SJCRH30 (cell line): Measurements from ENCODE around the gene CACNB4. TPM values are rescaled to one million over a fixed set of nuclear protein-coding genes. Genes with fewer than 3 reads are reported as not detected.
"Not testable (repeated sequence)": the region's sequence is repeated elsewhere in the genome, so short reads cannot be mapped to it uniquely, and the experiment has no call there.

Source experiments
- DNase-seq, 2 experiments: peaks; one replicate each; pipeline ENCODE4 v3.0.0-alpha.2; 2015 to 2020
- H3K27ac ChIP-seq: fragments of 250-450 bp; sonication (Bioruptor Pico); 2 replicates; pipeline ENCODE4 v1.5.1; 2020; ENCODE audit warnings: mild to moderate bottlenecking, moderate library complexity
- H3K27me3 ChIP-seq: fragments of 250-450 bp; sonication (Bioruptor Pico); 2 replicates; pipeline ENCODE4 v1.5.1; 2020; ENCODE audit warnings: mild to moderate bottlenecking, moderate library complexity
- H3K36me3 ChIP-seq: fragments of 250-450 bp; sonication (Bioruptor Pico); 2 replicates; pipeline ENCODE4 v1.5.1; 2020; ENCODE audit warnings: mild to moderate bottlenecking, moderate library complexity
- H3K4me1 ChIP-seq: fragments of 250-450 bp; sonication (Bioruptor Pico); 2 replicates; pipeline ENCODE4 v1.5.1; 2020; ENCODE audit warnings: mild to moderate bottlenecking, moderate library complexity
- H3K4me3 ChIP-seq: fragments of 250-450 bp; sonication (Bioruptor Pico); 2 replicates; pipeline ENCODE4 v1.5.1; 2020; ENCODE audit warnings: mild to moderate bottlenecking, moderate library complexity
- H3K9me3 ChIP-seq: fragments of 250-450 bp; sonication (Bioruptor Pico); replicated peaks from 2 replicates; pipeline ENCODE4 v1.5.1; 2020; ENCODE audit warnings: mild to moderate bottlenecking, moderate library complexity
- total RNA-seq: library from RNA; depleted of rRNA; stranded (reverse); fragments of >200 nt; shearing (Covaris generic); gene quantifications from 2 replicates; pipeline ENCODE4 v1.2.3, GENCODE V29; 2014

The CACNB4 gene
- total RNA-seq, 1 experiment from 2014 or later: 2.2 TPM

DNA sequence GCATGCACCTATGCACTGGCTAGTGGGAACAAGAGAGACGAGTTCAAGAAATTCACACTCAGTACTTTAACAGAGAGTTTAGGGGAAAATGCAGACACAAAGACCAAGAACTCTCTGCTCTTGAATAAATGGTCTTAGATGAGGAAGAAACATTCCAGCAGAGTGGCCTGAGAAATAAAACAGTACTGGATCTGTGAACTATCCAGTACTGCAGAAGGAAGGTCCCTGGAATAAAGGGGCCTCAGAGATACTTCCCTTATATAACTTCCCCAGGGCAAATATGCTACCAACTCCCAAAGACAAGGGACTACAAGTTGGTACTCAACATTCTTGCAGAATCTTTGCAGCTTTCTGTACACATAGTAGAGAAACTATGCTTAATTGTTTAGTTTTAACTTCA, 199.7 kb downstream of the CACNB4 start:
- Histone ChIP-seq H3K27me3 (no peaks in the 10 kb centered on the region), H3K27ac (no peak overlapping the region), H3K4me1 (no peaks in the 10 kb centered on the region), H3K9me3 (peaks cover 8% of the 10 kb centered on the region), H3K36me3 (no peaks in the 10 kb centered on the region), H3K4me3 (no peak overlapping the region)
- DNase-seq: no peak

DNA sequence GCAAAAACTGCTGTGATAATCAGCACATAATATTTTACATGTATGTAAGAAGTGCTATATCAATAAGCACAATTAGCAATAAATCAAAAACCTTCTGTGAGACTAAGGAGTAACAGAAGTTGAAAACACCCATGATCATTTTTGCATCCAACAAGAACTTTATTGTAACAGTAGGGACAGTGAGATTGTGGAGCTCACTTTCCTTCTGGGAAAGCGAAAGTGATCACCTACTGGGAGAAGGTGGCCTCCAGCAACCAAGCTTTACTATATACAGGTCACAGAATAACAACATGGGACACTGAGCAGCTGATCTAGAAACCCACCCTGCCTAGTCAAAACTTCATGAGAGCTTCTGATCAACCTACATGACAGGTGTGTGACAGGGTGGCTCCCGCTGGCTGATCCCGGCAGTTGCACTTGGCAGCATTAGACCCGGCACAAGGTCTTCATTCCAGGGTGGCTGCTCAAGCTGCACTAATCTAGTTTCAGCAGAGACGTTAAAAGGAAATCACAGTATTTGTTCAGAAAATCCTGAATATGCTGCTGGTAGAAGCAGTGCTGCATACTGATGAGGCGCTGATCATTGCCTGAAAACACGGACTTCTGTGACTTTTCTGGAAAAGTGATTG, 207.2 kb downstream of the CACNB4 start:
- Histone ChIP-seq H3K4me3 (no peak overlapping the region), H3K27me3 (no peaks in the 10 kb centered on the region), H3K9me3 (peaks cover 8% of the 10 kb centered on the region), H3K27ac (no peak overlapping the region), H3K4me1 (0 out of 2 replicates have a peak, but pooled peaks cover under 1% of the 10 kb centered on the region), H3K36me3 (no peaks in the 10 kb centered on the region)
- DNase-seq: no peak

DNA sequence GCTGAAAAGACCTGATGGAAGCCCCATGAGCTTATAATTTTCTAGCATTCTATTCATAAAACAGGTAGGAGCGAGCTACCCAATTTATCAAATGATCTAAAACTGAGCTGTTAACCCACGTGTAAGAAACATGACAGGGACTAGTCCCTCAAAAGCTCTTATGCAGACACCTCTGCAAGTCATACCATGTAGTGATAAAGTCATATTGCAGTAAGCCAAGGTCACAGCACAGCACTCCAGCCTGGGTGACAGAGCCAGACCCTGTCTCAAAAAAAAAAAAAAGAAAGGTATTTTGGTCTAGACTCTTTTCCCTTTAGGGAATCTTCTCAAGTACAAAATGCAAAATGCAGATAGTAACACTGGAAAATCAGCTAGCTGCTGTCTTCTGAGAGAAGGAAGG, 211.7 kb downstream of the CACNB4 start:
- Histone ChIP-seq H3K4me1 (0 out of 2 replicates have a peak, but pooled peaks cover 5% of the 10 kb centered on the region), H3K27me3 (no peaks in the 10 kb centered on the region), H3K27ac (no peak overlapping the region), H3K9me3 (no peaks in the 10 kb centered on the region), H3K36me3 (no peaks in the 10 kb centered on the region), H3K4me3 (no peak overlapping the region)
- DNase-seq: no peak

DNA sequence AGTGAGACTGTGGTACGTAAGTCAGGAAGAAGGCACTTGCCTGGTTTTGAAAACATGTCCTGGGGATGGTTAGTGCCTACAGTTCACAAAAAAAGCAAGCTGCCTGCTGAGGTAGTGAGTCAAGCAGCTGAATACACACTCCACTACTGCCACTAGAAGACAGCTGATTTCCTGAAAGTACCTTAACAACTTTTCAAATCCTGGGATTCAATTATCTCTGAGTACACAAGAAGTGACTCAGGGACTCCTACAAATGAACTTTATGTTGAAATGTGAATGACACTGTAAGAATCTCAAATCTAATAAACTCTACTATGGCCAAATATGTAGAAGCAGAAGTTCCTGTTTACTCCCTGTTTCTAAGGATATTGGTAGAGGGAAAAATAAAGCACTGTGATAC, 212.6 kb downstream of the CACNB4 start:
- Histone ChIP-seq H3K36me3 (no peaks in the 10 kb centered on the region), H3K9me3 (no peaks in the 10 kb centered on the region), H3K4me1 (0 out of 2 replicates have a peak, but pooled peaks cover 5% of the 10 kb centered on the region), H3K27me3 (no peaks in the 10 kb centered on the region), H3K27ac (no peak overlapping the region), H3K4me3 (no peak overlapping the region)
- peak in 1 of 2 experiments; percentile 27 for DNase-seq

DNA sequence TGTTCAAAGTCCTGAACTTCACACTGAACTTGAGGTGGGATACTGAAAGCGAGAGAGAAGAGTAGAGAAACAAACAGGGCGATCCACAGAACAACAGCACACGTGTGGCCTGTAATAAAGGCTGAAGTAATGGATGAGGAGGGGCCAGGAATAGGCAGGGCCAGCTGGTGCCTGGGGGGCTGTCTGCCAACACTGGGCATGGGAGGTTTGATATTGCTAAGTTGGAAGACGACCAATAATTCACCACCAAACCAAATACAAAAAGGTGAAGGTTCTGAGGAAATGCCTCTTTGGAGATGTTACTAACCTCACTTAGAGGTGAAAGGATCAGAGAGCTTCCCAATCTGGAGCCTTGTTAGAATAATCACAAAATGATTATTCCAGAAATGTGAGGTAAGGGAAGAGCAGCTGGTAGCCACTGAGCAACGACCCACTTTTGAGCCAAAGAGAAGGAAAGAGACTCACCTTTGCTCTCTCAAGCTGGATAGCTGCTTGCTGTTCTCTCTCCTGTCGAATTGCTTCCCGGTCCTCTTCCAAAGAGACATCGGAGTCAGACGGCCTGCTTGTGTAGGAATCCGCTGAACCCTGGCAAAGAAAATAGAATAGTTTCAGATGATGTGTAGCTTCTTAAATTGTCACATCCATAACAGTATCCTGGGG, 215.9 kb downstream of the CACNB4 start:
- Histone ChIP-seq H3K36me3 (no peaks in the 10 kb centered on the region), H3K4me1 (peaks cover 13% of the 10 kb centered on the region; the same call in 1 of the 2 replicates), H3K27me3 (no peaks in the 10 kb centered on the region), H3K4me3 (no peak overlapping the region), H3K9me3 (no peaks in the 10 kb centered on the region), H3K27ac (no peak overlapping the region)
- DNase-seq: no peak

DNA sequence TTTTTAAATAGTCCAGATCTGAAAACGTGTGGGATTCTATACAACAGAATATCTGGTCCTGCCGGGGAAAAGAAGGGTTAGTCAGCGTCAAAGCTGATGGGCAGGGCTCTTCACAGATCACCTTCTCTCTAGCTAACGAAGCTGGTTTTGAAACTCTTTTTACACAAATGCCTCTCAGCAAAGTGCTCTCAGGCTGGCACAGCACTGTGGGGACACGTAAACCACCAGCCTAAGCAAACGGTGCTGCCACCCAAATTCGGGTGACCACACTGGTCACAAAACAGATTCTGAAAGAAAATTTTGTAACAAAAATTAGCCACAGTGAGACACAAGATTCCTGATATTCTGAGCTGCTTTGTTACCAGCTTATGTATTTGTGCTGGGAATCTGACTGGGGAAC, 217.5 kb downstream of the CACNB4 start:
- no peak overlapping the region for H3K27ac ChIP-seq
- H3K4me3 ChIP-seq: no peak overlapping the region
- no peaks in the 10 kb centered on the region for H3K36me3 ChIP-seq
- DNase-seq: no peak
- no peaks in the 10 kb centered on the region for H3K27me3 ChIP-seq
- H3K4me1 ChIP-seq: peaks cover 9% of the 10 kb centered on the region; the same call in 1 of the 2 replicates
- H3K9me3 ChIP-seq: no peaks in the 10 kb centered on the region

DNA sequence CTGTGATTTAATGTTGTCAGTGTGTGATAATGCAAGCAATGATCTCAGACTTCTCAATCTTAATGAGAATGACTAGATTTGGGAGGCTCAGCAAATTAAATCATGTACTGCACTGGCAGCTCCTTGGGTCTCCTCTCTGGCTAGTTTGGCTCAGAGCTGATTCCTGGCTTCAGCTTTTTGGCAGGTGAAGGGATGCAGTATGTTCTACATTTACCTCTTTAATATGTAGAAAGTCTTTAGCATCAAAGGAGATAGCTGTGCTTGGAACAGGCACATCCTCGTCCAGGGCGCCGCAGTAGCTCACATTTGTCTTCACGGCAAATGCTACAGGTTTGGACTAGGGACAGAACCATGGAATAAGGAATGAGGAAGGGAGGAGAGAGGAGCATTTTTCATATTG, 218.3 kb downstream of the CACNB4 start:
- H3K9me3 ChIP-seq: no peaks in the 10 kb centered on the region
- H3K36me3 ChIP-seq: no peaks in the 10 kb centered on the region
- peaks cover 8% of the 10 kb centered on the region; the same call in 1 of the 2 replicates for H3K4me1 ChIP-seq
- no peak for DNase-seq
- H3K27ac ChIP-seq: no peak overlapping the region
- H3K27me3 ChIP-seq: no peaks in the 10 kb centered on the region
- no peak overlapping the region for H3K4me3 ChIP-seq

DNA sequence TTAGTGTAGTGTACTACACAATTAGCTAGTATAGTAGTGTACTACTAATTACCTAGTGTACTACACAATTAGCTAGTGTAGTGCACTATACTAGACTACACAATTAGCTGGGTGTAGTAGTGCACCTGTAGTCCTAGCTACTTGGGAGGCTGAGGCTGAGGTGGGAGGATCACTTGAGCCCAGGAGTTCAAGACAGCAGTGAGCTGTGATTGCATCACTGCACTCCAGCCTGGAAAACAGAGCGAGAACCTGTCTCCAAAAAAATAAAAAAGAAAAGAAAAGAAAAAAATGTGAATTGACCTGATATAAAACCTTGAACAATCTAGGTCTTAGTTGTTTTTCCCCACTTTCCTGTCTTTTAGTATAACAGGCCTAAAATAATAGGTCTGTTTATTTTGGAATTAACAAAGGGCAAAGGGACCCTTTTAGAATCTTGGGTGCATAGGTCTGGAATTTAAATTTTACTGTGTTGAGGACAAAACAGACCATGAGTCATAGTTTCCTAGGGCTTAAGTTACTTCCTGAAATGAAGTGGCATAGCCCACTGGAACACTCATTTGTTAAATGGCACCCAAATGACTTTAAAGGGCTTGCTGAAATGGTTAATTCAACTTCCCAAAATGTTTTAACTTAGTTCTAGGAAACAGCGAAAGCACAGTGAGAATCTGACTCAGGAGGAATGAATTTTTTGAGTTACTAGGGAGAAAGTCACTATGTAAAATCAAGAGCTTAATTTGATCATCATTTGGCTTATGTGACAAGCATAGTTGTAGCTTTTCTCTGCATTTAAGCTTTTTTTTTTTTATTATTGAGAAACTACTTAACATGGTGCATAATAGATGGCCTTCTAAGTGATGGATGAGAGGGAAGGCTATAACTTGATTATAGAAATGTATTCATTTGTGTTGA, 219.9 kb downstream of the CACNB4 start:
- peak in 1 of 2 experiments; percentile 31 for DNase-seq
- H3K9me3 ChIP-seq: no peaks in the 10 kb centered on the region
- peaks cover 8% of the 10 kb centered on the region; the same call in 1 of the 2 replicates for H3K4me1 ChIP-seq
- no peak overlapping the region for H3K4me3 ChIP-seq
- no peak overlapping the region for H3K27ac ChIP-seq
- H3K27me3 ChIP-seq: no peaks in the 10 kb centered on the region
- H3K36me3 ChIP-seq: no peaks in the 10 kb centered on the region

DNA sequence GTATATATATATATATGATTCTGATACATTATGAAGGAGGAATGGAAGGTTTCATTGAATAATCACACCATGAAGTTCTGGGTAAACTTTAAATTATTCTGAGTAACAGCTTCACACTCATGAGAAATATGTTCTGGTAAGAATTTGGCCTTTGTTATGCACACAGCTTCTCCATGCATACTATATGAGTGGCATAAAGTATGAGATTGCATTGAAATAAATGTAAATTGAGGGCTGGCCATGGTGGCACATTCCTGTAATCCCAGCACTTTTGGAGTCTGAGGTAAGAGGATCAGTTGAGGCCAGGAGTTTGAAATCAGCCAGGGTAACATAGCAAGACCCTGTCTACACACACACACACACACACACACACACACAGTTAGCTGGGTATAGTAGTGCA, 220.6 kb downstream of the CACNB4 start:
- no peak for DNase-seq
- no peaks in the 10 kb centered on the region for H3K36me3 ChIP-seq
- H3K4me1 ChIP-seq: peaks cover 8% of the 10 kb centered on the region; the same call in 1 of the 2 replicates
- H3K4me3 ChIP-seq: no peak overlapping the region
- no peaks in the 10 kb centered on the region for H3K27me3 ChIP-seq
- H3K27ac ChIP-seq: no peak overlapping the region
- no peaks in the 10 kb centered on the region for H3K9me3 ChIP-seq

DNA sequence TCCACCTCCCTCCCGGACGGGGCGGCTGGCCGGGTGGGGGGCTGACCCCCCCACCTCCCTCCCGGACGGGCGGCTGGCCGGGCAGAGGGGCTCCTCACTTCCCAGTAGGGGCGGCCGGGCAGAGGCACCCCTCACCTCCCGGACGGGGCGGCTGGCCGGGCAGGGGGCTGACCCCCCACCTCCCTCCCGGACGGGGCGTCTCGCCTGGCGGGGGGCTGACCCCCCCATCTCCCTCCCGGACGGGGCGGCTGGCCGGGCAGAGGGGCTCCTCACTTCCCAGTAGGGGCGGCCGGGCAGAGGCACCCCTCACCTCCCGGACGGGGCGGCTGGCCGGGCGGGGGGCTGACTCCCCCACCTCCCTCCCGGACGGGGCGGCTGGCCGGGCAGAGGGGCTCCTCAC, 223.2 kb downstream of the CACNB4 start:
- not testable (repeated sequence) for H3K4me3 ChIP-seq, H3K9me3 ChIP-seq, H3K27me3 ChIP-seq, H3K36me3 ChIP-seq, H3K27ac ChIP-seq, DNase-seq, H3K4me1 ChIP-seq

DNA sequence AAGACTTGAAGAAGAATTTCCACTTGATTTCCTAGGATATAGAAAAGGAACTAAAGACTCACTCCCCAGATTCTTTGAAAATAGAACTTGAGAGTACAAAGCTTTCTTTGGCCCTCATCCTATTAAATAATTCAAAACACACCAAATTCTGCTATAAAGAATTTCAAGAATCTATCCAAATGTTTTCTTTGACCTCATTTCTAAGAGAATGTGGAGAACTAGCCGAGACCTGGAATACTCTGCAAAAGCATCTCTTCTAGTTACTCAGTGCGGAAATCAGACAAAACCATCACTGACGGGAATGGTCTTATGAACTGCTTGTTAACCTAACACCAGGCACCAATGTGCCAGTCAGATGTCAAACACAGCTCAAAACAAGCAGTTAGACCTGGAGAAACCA, 226.4 kb downstream of the CACNB4 start:
- Histone ChIP-seq H3K36me3 (no peaks in the 10 kb centered on the region), H3K9me3 (no peaks in the 10 kb centered on the region), H3K4me1 (no peaks in the 10 kb centered on the region), H3K27ac (no peak overlapping the region), H3K27me3 (no peaks in the 10 kb centered on the region), H3K4me3 (no peak overlapping the region)
- DNase-seq: no peak

DNA sequence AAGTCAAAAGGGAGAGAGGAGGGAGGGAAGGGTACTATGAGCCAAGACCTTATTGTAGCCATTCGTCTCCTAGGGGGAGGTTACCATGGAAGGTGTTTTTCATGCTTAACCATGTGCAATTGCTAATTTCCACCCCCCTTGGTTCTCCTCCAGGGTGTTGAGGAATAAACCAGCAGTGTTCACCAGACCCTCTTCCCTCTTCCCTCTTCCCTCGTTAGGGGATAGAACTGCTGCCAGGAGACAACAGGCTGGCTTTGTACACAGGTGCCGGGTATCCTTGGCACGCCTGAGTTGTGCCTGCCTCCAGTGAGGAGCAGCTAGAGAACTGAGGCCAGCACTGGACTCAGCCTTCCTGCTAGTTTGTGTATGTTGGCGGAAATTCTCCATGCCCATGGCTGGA, 229.6 kb downstream of the CACNB4 start:
- Histone ChIP-seq H3K9me3 (no peaks in the 10 kb centered on the region), H3K4me3 (no peak overlapping the region), H3K36me3 (no peaks in the 10 kb centered on the region), H3K4me1 (no peaks in the 10 kb centered on the region), H3K27me3 (no peaks in the 10 kb centered on the region), H3K27ac (no peak overlapping the region)
- DNase-seq: no peak

DNA sequence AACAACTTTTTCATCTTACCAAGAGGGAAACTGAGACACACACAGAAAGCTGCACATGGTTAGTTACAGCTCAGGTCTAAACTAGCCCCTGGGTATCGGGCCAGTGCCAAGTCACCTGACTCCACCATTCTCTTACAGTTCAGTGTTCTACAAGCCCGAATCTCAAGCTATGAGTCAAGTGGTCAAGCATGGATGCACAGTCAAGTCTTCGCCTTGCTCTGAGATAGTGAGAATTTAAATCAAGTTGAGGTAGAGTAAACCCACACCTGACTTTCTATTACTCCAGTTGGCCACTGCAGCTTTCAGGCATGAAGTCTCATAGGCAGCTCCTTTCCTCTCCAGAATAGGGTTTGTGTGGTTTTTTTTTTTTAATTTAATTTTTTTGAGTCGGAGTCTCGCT, 236.1 kb downstream of the CACNB4 start:
- no peak for DNase-seq
- Histone ChIP-seq H3K4me1 (no peaks in the 10 kb centered on the region), H3K36me3 (no peaks in the 10 kb centered on the region), H3K9me3 (no peaks in the 10 kb centered on the region), H3K4me3 (no peak overlapping the region), H3K27ac (no peak overlapping the region), H3K27me3 (no peaks in the 10 kb centered on the region)

DNA sequence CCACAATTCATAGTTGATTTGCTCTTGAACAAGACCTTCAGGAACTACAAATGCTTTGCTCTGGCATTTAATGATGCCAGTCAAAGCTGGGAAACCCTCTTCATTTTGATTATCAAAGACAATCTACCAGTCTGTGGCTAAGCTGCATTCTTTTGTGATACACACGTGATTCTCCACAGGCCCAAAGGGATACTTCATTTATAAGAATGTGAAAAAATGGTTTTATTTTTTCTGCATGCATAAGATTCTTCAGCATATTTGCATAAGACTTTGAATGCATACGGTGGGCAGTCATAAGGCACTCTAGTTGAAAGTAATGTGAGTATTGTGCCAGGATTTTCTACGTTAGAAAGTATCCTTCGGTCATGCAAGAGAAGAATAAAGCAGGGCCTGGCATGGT, 237.7 kb downstream of the CACNB4 start:
- Histone ChIP-seq H3K4me1 (no peaks in the 10 kb centered on the region), H3K27ac (no peak overlapping the region), H3K36me3 (no peaks in the 10 kb centered on the region), H3K9me3 (no peaks in the 10 kb centered on the region), H3K4me3 (no peak overlapping the region), H3K27me3 (no peaks in the 10 kb centered on the region)
- DNase-seq: no peak

DNA sequence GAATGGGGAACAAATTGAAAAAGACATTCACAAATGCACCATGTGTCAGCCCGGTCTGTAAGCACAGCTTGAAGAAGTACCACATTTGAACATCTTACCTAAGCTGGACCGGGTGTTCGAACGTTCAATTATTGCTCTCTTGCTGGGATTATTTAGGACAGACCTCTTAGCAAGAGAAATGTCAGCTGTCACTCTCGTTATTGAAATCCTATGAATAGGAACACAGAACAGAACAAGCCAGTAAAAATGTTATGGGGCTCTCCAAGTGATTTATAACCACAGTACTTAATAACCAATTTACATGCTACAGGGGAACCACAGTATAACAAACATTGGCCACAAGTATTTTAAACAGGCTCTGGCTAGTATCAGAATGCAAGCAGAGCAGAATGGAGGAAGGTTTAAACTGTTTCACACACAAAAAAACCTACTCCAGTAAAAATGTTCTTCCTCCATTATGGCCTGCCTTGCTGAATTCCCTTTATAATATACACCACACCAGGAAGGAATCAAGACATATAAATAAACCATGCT, 238.2 kb downstream of the CACNB4 start:
- DNase-seq: no peak

More for the DNA sequence above, 238.2 kb downstream of the CACNB4 start:
- Histone ChIP-seq H3K4me1 (no peaks in the 10 kb centered on the region), H3K9me3 (no peaks in the 10 kb centered on the region), H3K4me3 (no peak overlapping the region), H3K27ac (no peak overlapping the region), H3K36me3 (no peaks in the 10 kb centered on the region), H3K27me3 (no peaks in the 10 kb centered on the region)
